ENCODE data around the gene PSMD13. TPM values are rescaled to one million over a fixed set of nuclear protein-coding genes. Genes with fewer than 3 reads are reported as not detected.

PSMD13 gene
- total RNA-seq, 4 donors from 2014 or later: 85.8 to 114 (median 93.5) TPM

DNA sequence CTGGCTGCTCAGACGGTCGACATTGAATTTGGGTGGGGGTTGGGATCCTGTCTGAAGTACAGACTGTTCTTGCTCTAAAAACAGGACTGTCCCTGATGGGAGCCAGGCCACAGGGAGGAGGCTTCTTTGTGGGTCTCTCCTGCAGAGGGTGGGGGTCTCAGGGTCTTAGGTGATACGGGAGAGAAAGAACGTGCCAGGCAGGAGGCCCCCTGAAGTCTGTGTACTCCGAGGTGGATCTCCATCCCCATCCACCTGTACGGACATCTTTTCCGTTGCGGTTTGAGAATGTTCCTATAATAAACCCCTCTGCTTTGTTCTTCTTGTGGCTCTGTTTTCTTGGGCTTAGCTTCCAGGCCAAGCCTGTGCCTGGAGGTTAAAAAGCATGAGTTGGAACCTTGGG, 15.9 kb downstream of the PSMD13 start:
- H3K36me3 ChIP-seq: peaks cover 4 to 64% of the 10 kb centered on the region in 2 donors
- H3K4me3 ChIP-seq: no peak overlapping the region
- no peaks in the 10 kb centered on the region for H3K27me3 ChIP-seq
- no peaks in the 10 kb centered on the region for H3K9me3 ChIP-seq
- no peak overlapping the region for H3K27ac ChIP-seq
- ATAC-seq: no peak
- no peaks in the 10 kb centered on the region for H3K4me1 ChIP-seq
- TF ChIP-seq, protein P1, sequence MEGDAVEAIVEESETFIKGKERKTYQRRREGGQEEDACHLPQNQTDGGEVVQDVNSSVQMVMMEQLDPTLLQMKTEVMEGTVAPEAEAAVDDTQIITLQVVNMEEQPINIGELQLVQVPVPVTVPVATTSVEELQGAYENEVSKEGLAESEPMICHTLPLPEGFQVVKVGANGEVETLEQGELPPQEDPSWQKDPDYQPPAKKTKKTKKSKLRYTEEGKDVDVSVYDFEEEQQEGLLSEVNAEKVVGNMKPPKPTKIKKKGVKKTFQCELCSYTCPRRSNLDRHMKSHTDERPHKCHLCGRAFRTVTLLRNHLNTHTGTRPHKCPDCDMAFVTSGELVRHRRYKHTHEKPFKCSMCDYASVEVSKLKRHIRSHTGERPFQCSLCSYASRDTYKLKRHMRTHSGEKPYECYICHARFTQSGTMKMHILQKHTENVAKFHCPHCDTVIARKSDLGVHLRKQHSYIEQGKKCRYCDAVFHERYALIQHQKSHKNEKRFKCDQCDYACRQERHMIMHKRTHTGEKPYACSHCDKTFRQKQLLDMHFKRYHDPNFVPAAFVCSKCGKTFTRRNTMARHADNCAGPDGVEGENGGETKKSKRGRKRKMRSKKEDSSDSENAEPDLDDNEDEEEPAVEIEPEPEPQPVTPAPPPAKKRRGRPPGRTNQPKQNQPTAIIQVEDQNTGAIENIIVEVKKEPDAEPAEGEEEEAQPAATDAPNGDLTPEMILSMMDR (IDR thresholded peaks at IDR 0.05): no peak
- TF ChIP-seq POLR2A (IDR thresholded peaks at IDR 0.05): no peak
- TF ChIP-seq POLR2AphosphoS5 (IDR thresholded peaks at IDR 0.05): no peak
- no peak for TF ChIP-seq EP300 (IDR thresholded peaks at IDR 0.05)
- WGBS, 2 donors (ENCODE audit: low coverage in 1 of 2): 83% methylated on average over 2 of the region's 8 CpGs; no CpG with 5 or more reads in 1 of the 2 donors

DNA sequence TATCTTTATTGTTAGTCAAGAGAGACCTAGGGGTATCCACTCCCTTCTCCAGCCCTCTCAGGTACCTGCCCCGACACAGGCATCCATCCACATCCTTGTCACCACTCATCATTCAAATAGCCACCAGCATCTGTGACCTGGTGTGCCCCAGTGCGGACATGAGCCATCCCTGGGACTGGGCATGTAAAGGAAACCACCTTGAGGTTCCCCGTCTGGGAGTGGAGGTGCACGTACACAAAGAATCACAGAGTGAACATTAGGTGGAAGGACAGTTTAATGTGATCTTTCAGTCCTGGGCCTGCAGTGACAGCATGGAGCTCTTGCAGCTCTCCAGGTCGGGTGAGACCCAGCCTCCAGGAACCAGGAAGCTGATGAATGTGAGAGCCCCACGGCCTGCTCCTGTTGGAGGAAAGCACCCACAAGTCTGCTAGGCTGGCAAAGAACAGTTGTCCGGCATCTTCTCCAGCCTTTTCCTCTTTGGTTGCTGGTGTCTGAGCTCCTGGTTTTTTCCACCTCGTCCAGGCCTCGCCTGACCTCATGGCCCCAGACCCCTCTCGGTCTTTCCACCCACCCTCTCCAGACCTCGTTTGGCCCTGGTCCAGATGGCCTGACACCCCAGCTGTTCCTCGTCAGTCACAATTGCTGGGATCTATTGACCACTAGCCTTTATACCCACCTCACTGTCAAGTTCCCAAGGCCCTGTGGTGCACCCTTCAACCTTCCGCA, 16.5 kb downstream of the PSMD13 start:
- Histone ChIP-seq H3K4me3 (no peak overlapping the region), H3K27me3 (peaks cover 4% of the 10 kb centered on the region), H3K4me1 (no peaks in the 10 kb centered on the region), H3K9me3 (no peaks in the 10 kb centered on the region), H3K27ac (no peak overlapping the region), H3K36me3 (peaks cover 4 to 57% of the 10 kb centered on the region in 2 donors)
- WGBS, 2 donors (ENCODE audit: low coverage in 1 of 2): 54 to 61% methylated on average over 7 to 9 of the region's 13 CpGs
- ATAC-seq: no peak
- no peak for TF ChIP-seq POLR2AphosphoS5 (IDR thresholded peaks at IDR 0.05)
- TF ChIP-seq, protein P1 (IDR thresholded peaks at IDR 0.05): no peak
- no peak for TF ChIP-seq POLR2A (IDR thresholded peaks at IDR 0.05)
- TF ChIP-seq EP300 (IDR thresholded peaks at IDR 0.05): no peak

GRCh38 chr11:253886-254270, 17.1 kb downstream of the PSMD13 start:
- TF ChIP-seq POLR2AphosphoS5 (IDR thresholded peaks at IDR 0.05): no peak
- TF ChIP-seq EP300 (IDR thresholded peaks at IDR 0.05): no peak
- no peak for TF ChIP-seq POLR2A (IDR thresholded peaks at IDR 0.05)
- TF ChIP-seq, protein P1 (IDR thresholded peaks at IDR 0.05): no peak
- WGBS, 2 donors (ENCODE audit: low coverage in 1 of 2): 46 to 86% methylated on average over 1 to 3 of the region's 5 CpGs

GRCh38 chr11:255176-255575, 18.4 kb downstream of the PSMD13 start:
- 50 to 67% methylated on average over 3 of the region's 3 CpGs for whole genome bisulfite sequencing, 2 donors (ENCODE audit: low coverage in 1 of 2)

More at GRCh38 chr11:253886-254270, 17.1 kb downstream of the PSMD13 start:
- Histone ChIP-seq H3K4me1 (no peaks in the 10 kb centered on the region), H3K4me3 (no peak overlapping the region), H3K27me3 (peaks cover 9% of the 10 kb centered on the region), H3K36me3 (peaks cover 4 to 52% of the 10 kb centered on the region in 2 donors), H3K9me3 (no peaks in the 10 kb centered on the region), H3K27ac (no peak overlapping the region)
- ATAC-seq: no peak

More at GRCh38 chr11:255176-255575, 18.4 kb downstream of the PSMD13 start:
- H3K27me3 ChIP-seq: peaks cover 15% of the 10 kb centered on the region
- no peak for TF ChIP-seq POLR2A (IDR thresholded peaks at IDR 0.05)
- TF ChIP-seq POLR2AphosphoS5 (IDR thresholded peaks at IDR 0.05): no peak
- TF ChIP-seq EP300 (IDR thresholded peaks at IDR 0.05): no peak
- TF ChIP-seq, protein P1 (IDR thresholded peaks at IDR 0.05): no peak
- H3K27ac ChIP-seq: no peak overlapping the region
- H3K9me3 ChIP-seq: no peaks in the 10 kb centered on the region
- no peaks in the 10 kb centered on the region for H3K4me1 ChIP-seq
- no peak for ATAC-seq
- no peak overlapping the region for H3K4me3 ChIP-seq
- H3K36me3 ChIP-seq: peaks cover 4 to 39% of the 10 kb centered on the region in 2 donors
